ENCODE results near the gene PLEKHG2. TPM values are rescaled to one million over a fixed set of nuclear protein-coding genes. Genes with fewer than 3 reads are reported as not detected.
A peak's percentile ranks its signal among the peaks of the same experiment; 100 is the strongest.

Gene PLEKHG2
- total RNA-seq, 1 donor from 2014 or later = 43.9 TPM

DNA sequence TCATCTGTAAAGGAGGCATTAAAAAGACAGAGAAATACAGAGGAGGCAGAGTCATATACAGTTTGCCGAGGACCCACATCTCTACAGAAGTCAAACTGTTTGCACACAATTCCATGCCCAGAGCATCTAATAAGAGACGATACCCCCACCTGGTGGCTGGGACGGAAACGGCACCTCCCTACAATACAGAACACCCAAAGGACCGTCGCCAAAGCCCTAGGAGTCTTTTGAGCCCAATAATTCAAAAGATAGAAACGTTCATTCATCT, 703 bp upstream of the PLEKHG2 start:
- peaks cover 18% of the 10 kb centered on the region for H3K36me3 Mint-ChIP-seq (ENCODE audit: low read depth)
- intact Hi-C loops (cut with micrococcal nuclease) = loop anchor here (1.0 to 5.0 kb wide), 14 partner anchors 14 to 1851 kb away; partner anchors contain the start of genes EID2, GMFG, HNRNPUL1 and MED29
- H3K4me3 Mint-ChIP-seq = peak overlapping the region; percentile 96
- no peaks in the 10 kb centered on the region for H3K27me3 Mint-ChIP-seq (ENCODE audit: insufficient read depth)
- peak; percentile 82 for DNase-seq (ENCODE audit: low spot score)
- no peaks in the 10 kb centered on the region for H3K9me3 Mint-ChIP-seq
- peaks cover 46% of the 10 kb centered on the region for H3K4me1 Mint-ChIP-seq (ENCODE audit: low read depth)
- H3K27ac Mint-ChIP-seq = peak overlapping the region; percentile 86

DNA sequence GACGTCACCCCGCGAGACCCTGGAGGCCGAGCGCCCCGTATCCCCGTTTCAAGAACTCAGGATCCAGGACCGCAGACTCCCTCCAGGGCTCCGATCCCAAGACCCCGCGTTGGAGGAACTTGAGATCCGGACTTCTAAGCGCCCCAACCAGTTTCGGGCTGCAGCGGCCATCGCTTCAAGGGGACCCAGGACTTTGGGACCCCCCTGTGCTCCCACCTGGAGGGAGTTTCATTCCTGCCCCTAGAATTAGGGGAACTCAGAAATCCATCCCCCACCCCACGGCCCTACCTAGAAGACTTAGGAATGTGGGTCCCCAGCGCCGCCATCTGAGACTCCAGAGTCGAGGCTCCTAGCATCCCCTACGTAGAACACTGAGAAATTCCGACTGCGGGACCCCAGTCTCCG, 400 bp downstream of the PLEKHG2 start:
- Mint-ChIP-seq H3K27ac (peak overlapping the region; percentile 86), H3K4me1 (ENCODE audit: low read depth) (peaks cover 45% of the 10 kb centered on the region), H3K9me3 (no peaks in the 10 kb centered on the region), H3K4me3 (peak overlapping the region; percentile 96), H3K27me3 (ENCODE audit: insufficient read depth) (no peaks in the 10 kb centered on the region), H3K36me3 (ENCODE audit: low read depth) (peaks cover 17% of the 10 kb centered on the region)
- intact Hi-C loops (cut with micrococcal nuclease) = loop anchor here (1.0 to 5.0 kb wide), 12 partner anchors 17 to 1849 kb away; partner anchors contain the start of genes EID2, GMFG, HNRNPUL1 and MED29
- no peak for DNase-seq (ENCODE audit: low spot score)

DNA sequence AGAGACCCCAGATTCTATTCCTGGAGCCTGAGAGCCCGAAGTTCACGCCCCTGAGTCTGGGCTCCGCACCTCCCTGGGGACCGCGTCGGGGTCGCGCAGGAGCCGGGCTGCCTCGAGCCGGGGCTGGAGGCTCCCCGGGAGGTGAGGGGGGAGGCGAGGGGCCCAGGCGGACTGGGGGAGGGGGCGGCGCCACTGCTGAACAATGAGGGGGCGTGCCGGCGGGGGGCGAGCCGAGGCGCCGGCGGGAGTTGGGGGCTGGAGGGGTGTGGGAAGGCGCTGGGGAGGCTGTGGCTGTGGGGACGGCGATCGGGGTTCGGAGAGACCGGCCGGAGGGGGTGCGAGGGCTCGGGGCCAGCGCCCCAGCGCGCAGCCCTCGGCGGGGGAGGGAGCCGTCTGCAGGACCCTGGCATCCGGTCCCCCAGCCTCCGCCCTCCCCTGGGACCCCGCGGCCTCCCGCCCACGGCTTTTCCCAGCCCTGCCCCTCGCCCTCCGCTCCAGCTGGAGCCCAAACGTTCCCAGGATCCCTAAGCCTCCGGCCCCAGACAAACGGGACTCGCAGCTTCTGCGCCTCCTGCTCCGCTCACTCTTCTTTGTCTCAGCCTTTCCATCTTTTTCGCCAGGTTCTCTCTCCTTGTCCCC, 922 bp downstream of the PLEKHG2 start:
- Mint-ChIP-seq H3K4me3 (peak overlapping the region; percentile 96), H3K27me3 (ENCODE audit: insufficient read depth) (no peaks in the 10 kb centered on the region), H3K27ac (peak overlapping the region; percentile 86), H3K9me3 (no peaks in the 10 kb centered on the region), H3K36me3 (ENCODE audit: low read depth) (peaks cover 13% of the 10 kb centered on the region), H3K4me1 (ENCODE audit: low read depth) (peaks cover 40% of the 10 kb centered on the region)
- intact Hi-C loops (cut with micrococcal nuclease) = loop anchor here (5.0 kb wide), 1 partner anchor 1849 kb away; the partner anchor contains the start of gene HNRNPUL1
- no peak for DNase-seq (ENCODE audit: low spot score)

DNA sequence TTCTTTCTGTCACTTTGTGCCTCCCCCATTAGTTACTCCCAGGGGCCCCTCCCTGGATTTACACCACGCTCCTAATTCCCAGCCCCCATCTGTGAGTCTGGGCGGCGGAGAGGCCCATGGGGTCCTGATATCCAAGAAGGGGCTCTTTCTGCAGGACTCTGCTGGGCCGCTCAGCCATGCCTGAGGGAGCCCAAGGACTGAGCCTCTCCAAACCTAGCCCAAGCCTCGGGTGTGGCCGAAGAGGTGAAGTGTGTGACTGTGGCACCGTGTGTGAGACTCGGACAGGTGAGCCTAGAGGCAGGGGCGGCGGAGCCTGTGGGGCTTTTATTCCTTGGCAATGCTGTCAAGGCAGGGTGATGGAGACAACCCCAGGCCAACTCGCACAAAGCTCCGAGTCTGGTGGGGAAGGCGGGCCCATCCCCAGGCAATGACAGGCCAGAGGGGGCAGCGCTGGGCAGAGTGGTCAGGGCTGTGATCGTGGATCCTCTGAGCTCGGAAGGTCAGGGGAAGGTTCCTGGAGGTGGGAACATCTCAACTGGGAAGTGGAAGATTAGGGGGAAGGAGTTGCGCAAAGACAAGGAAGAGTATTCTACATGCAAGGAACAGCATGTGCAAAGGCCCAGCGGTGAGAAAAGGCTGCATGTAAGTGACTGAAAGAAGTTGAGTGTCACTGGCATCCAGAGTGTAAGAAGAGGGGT, 1.6 kb downstream of the PLEKHG2 start:
- H3K4me3 Mint-ChIP-seq = peak overlapping the region; percentile 92

DNA sequence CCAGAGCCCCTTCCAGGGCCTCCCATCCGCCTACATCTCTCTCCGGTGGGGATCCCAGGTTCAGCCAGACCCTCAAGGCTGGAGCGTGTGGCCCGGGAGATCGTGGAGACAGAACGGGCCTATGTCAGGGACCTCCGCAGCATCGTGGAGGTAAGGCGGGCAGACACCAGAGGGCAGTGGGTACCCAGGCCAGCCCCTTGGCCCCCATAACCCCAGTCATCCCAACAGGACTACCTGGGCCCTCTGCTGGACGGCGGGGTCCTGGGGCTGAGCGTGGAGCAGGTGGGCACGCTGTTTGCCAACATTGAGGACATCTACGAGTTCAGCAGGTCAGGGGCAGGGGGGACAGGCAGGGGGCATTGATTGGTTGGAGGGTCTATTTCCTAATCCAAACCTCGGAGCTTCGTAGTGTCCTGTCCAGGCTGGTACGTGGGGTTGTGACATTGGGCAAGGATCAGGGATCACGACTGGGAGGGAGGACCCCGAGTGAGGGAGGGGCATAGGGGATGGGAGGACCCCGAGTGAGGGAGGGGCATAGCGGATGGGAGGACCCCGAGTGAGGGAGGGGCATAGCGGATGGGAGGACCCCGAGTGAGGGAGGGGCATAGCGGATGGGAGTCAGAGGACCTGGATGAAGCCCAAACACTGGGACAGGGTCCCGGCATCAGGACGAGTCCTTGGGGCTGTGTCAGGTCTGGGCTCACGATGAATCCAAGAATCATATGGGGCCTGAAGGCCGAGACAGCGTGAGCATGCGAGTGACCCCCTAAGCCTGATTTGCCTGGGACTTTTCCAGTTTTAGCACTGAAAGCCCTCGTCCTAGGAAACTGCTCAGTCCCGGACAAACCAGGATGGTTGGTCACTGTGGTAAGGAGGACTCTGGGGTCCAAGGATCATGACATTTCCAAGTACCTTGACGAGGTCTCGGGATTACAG, 2.9 kb downstream of the PLEKHG2 start:
- intact Hi-C loops (cut with micrococcal nuclease) = no loop called here
- no peak for DNase-seq (ENCODE audit: low spot score)
- Mint-ChIP-seq H3K9me3 (no peaks in the 10 kb centered on the region), H3K4me3 (peak overlapping the region; percentile 3), H3K36me3 (ENCODE audit: low read depth) (peaks cover 7% of the 10 kb centered on the region), H3K27me3 (ENCODE audit: insufficient read depth) (no peaks in the 10 kb centered on the region), H3K4me1 (ENCODE audit: low read depth) (peaks cover 29% of the 10 kb centered on the region), H3K27ac (no peak overlapping the region)

More for the DNA sequence above, 1.6 kb downstream of the PLEKHG2 start:
- DNase-seq (ENCODE audit: low spot score) = no peak
- intact Hi-C loops (cut with micrococcal nuclease) = loop anchor here (5.0 kb wide), 1 partner anchor 1848 kb away; the partner anchor contains the start of gene HNRNPUL1
- Mint-ChIP-seq H3K27me3 (ENCODE audit: insufficient read depth) (no peaks in the 10 kb centered on the region), H3K36me3 (ENCODE audit: low read depth) (peaks cover 7% of the 10 kb centered on the region), H3K4me1 (ENCODE audit: low read depth) (peaks cover 33% of the 10 kb centered on the region), H3K27ac (peak overlapping the region; percentile 69), H3K9me3 (no peaks in the 10 kb centered on the region)

DNA sequence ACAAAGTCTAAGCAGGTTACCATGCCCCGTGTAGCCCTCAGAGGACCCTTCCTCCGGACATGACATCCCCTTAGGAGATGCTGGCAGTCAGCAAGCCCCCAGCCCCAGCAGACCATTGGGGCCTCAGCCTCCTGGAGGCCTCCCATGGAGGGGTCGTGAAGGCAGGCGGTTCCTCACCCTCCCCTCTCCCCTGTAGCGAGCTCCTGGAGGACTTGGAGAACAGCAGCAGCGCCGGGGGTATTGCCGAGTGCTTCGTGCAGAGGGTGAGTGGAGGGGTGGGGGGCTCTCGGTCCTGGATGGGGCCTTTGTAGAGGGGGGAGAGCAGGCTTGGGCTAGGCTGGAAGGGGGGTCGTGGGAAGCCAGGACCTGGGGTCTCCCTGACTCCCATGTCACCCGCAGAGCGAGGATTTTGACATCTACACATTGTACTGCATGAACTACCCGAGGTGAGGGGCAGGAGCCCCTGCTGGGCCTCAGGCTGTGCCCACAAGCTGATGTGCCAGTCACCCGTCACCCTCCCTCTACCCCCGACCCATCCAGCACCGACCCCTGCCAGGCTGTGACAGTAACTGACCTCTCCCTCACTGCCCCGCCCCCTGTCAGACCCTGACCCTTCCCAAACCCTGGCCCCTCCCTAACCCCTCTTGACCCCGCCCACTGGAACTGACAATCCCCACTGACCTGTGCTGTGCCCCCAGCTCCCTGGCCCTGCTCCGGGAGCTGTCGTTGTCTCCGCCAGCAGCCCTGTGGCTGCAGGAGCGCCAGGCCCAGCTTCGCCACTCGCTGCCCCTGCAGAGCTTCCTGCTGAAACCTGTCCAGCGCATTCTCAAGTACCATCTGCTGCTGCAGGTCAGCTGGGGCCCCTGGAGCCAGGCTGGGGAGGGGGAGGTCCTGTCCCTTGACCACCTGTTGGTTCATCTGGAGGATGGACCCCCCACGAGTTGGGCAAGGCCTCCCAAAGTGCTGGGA, 4.0 kb downstream of the PLEKHG2 start:
- Mint-ChIP-seq H3K36me3 (ENCODE audit: low read depth) (peaks cover 7% of the 10 kb centered on the region), H3K27me3 (ENCODE audit: insufficient read depth) (no peaks in the 10 kb centered on the region), H3K4me1 (ENCODE audit: low read depth) (peaks cover 19% of the 10 kb centered on the region), H3K4me3 (no peak overlapping the region), H3K9me3 (no peaks in the 10 kb centered on the region), H3K27ac (no peak overlapping the region)
- no peak for DNase-seq (ENCODE audit: low spot score)
- intact Hi-C loops (cut with micrococcal nuclease) = no loop called here

DNA sequence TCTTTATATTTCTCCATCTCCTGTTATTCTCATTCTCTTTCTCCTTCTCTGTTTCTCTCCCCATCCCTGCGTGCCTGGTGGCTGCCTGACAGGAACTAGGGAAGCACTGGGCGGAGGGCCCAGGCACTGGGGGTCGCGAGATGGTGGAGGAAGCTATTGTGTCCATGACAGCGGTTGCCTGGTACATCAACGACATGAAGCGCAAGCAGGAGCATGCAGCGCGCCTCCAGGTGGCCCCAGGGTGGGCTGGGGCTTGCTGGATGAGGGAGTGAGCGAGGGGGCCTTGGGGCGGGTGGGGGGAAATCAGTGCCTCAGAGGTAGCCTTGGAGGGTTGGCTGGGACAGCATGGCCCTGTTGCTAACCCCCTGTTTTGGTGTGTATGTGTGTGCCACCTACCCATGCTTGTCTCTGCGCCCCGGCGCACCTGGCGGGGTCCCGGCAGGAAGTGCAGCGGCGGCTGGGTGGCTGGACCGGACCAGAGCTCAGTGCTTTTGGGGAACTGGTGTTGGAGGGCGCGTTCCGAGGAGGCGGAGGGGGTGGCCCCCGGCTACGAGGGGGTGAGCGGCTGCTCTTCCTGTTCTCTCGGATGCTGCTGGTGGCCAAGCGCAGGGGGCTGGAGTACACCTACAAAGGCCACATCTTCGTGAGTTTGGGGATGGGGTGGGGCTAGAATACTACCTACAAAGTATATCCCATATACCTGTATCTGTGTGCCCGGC, 5.2 kb downstream of the PLEKHG2 start:
- no peaks in the 10 kb centered on the region for H3K27me3 Mint-ChIP-seq (ENCODE audit: insufficient read depth)
- DNase-seq (ENCODE audit: low spot score) = no peak
- intact Hi-C loops (cut with micrococcal nuclease) = no loop called here
- H3K4me1 Mint-ChIP-seq (ENCODE audit: low read depth) = peaks cover 12% of the 10 kb centered on the region
- no peak overlapping the region for H3K27ac Mint-ChIP-seq
- peaks cover 7% of the 10 kb centered on the region for H3K36me3 Mint-ChIP-seq (ENCODE audit: low read depth)
- H3K4me3 Mint-ChIP-seq = no peak overlapping the region
- no peaks in the 10 kb centered on the region for H3K9me3 Mint-ChIP-seq

DNA sequence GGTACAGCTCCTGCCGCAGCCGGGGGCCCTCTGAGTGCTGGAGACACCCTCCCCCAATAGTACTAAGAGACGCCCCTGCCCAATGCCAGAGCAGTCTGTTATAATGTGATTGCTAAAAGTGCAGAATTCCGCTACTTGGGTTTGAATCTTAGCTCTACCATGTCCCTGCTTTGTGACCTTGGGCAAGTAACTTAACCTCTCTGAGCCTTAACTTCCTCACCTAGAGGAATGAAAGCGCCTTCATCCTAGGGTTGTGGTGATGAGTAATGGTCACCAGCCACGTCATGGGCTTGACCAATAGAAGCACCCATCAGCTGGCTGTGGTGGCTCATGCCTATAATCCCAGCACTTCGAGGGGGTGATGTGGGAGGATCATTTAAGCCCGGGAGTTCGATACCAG, 6.5 kb downstream of the PLEKHG2 start:
- Mint-ChIP-seq H3K36me3 (ENCODE audit: low read depth) (peaks cover 13% of the 10 kb centered on the region), H3K9me3 (no peaks in the 10 kb centered on the region), H3K27ac (no peak overlapping the region), H3K4me1 (ENCODE audit: low read depth) (peaks cover 7% of the 10 kb centered on the region), H3K27me3 (ENCODE audit: insufficient read depth) (no peaks in the 10 kb centered on the region), H3K4me3 (peak overlapping the region; percentile 30)
- intact Hi-C loops (cut with micrococcal nuclease) = no loop called here
- DNase-seq (ENCODE audit: low spot score) = no peak

DNA sequence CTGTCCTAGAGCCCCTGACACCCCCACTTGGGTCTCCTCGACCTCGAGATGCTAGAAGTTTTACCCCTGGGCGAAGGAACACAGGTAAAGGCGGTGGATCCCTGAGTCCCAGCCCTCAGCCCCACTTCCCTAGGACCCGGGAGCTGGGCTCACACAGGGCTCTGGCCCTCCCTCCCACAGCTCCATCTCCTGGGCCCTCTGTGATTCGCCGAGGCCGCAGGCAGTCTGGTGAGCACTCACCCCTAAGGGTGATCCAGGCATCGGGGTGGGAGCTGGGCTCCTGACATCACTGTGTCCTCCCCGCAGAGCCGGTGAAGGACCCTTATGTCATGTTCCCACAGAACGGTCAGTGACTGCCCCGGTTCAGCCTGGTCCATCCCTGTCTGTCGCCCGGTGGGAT, 8.3 kb downstream of the PLEKHG2 start:
- Mint-ChIP-seq H3K9me3 (no peaks in the 10 kb centered on the region), H3K27ac (no peak overlapping the region), H3K36me3 (ENCODE audit: low read depth) (peaks cover 13% of the 10 kb centered on the region), H3K4me3 (no peak overlapping the region), H3K4me1 (ENCODE audit: low read depth) (no peaks in the 10 kb centered on the region), H3K27me3 (ENCODE audit: insufficient read depth) (no peaks in the 10 kb centered on the region)
- DNase-seq (ENCODE audit: low spot score) = no peak
- intact Hi-C loops (cut with micrococcal nuclease) = no loop called here

DNA sequence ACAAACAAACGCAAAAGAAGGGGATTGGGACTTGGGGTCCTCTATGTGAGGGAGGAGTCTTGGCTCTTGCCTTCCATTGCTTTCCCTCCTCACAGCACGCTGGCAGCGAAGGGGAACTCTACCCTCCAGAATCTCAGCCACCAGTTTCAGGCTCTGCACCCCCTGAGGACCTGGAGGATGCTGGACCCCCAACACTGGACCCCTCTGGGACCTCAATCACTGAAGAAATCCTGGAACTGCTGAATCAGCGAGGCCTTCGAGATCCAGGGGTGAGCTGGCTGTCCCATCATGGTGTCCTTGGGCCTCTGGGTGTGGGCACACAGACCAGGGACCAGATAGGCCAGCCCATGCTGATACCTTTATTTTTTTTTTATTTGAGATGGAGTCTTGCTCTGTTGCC, 9.6 kb downstream of the PLEKHG2 start:
- no peaks in the 10 kb centered on the region for H3K9me3 Mint-ChIP-seq
- H3K27ac Mint-ChIP-seq = no peak overlapping the region
- DNase-seq (ENCODE audit: low spot score) = no peak
- intact Hi-C loops (cut with micrococcal nuclease) = no loop called here
- H3K4me3 Mint-ChIP-seq = no peak overlapping the region
- no peaks in the 10 kb centered on the region for H3K4me1 Mint-ChIP-seq (ENCODE audit: low read depth)
- peaks cover 18% of the 10 kb centered on the region for H3K36me3 Mint-ChIP-seq (ENCODE audit: low read depth)
- H3K27me3 Mint-ChIP-seq (ENCODE audit: insufficient read depth) = no peaks in the 10 kb centered on the region

DNA sequence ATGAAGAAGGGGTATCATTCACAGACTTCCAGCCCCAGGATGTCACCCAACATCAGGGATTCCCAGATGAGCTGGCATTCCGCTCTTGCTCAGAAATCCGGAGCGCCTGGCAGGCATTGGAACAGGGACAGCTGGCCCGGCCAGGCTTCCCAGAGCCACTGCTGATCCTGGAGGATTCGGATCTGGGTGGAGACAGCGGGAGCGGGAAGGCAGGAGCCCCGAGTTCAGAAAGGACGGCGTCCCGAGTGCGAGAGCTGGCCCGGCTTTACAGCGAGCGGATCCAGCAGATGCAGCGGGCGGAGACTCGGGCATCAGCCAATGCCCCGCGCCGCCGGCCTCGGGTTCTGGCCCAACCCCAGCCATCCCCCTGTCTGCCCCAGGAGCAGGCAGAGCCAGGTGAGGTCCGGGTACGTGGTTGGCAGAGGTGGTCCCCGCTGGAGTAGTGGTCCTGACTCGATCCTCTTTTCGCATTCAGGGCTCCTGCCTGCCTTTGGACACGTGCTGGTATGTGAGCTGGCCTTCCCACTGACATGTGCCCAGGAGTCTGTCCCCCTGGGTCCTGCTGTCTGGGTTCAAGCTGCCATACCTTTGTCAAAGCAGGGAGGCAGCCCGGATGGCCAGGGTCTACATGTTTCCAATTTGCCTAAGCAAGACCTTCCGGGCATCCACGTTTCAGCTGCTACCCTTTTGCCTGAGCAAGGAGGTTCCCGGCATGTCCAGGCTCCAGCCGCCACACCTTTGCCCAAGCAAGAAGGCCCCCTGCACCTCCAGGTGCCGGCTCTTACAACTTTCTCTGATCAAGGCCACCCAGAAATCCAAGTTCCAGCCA, 11.0 kb downstream of the PLEKHG2 start:
- Mint-ChIP-seq H3K4me1 (ENCODE audit: low read depth) (no peaks in the 10 kb centered on the region), H3K36me3 (ENCODE audit: low read depth) (peaks cover 16% of the 10 kb centered on the region), H3K4me3 (no peak overlapping the region), H3K27ac (no peak overlapping the region), H3K27me3 (ENCODE audit: insufficient read depth) (no peaks in the 10 kb centered on the region), H3K9me3 (no peaks in the 10 kb centered on the region)
- DNase-seq (ENCODE audit: low spot score) = no peak
- intact Hi-C loops (cut with micrococcal nuclease) = no loop called here

Measured in activated T-helper 1 cell treated with anti-CD3 and anti-CD28 coated beads, Interleukin-12 subunit alpha, Interleukin-12 subunit beta, Interleukin-2, Interleukin-4 antibody, amounts not matched to agents 30 ng/mL and 10 ng/mL and 1 ng/mL, durations not matched to agents 14 hours and 24 hours and 36 hours (primary cell).